Type B pancreatic cell (in vitro differentiated cells): ENCODE data around the gene PCDHB15. TPM values are rescaled to one million over a fixed set of nuclear protein-coding genes. Genes with fewer than 3 reads are reported as not detected.

Source experiments
- DNase-seq: peaks from one replicate; pipeline ENCODE4 v3.0.0; 2021; ENCODE audit warnings: mixed read lengths; ENCODE audit not compliant: unreplicated experiment; ENCODE audit errors: extremely low spot score
- H3K27ac Mint-ChIP-seq: 2 replicates; pipeline ENCODE4 v1.8.0; 2021; ENCODE audit warnings: mild to moderate bottlenecking, mixed read lengths
- H3K27me3 Mint-ChIP-seq: 2 replicates; pipeline ENCODE4 v1.8.0; 2021; ENCODE audit warnings: mixed read lengths
- H3K36me3 Mint-ChIP-seq: 2 replicates; pipeline ENCODE4 v1.8.0; 2021; ENCODE audit warnings: mixed read lengths
- H3K4me1 Mint-ChIP-seq: one replicate; pipeline ENCODE4 v1.8.0; 2021; ENCODE audit warnings: mixed read lengths; ENCODE audit not compliant: unreplicated experiment
- H3K4me3 Mint-ChIP-seq: 2 replicates; pipeline ENCODE4 v1.8.0; 2021; ENCODE audit warnings: mild to moderate bottlenecking, mixed read lengths
- H3K9me3 Mint-ChIP-seq: 2 replicates; pipeline ENCODE4 v1.8.0; 2021; ENCODE audit warnings: mixed read lengths
- CTCF ChIP-seq: fragments of 200-600 bp; sonication (generic); conservative IDR thresholded peaks from 2 replicates; pipeline ENCODE4 v1.5.0; 2021; ENCODE audit warnings: antibody characterized with exemption, mild to moderate bottlenecking
- total RNA-seq: library from RNA; stranded (reverse); gene quantifications from 2 replicates; pipeline ENCODE4 v1.2.1, GENCODE V29; 2021; ENCODE audit warnings: low replicate concordance

The PCDHB15 gene
- total RNA-seq, 1 donor from 2014 or later: 3.8 TPM

GRCh38 chr5:141258948-141259347 is 13.8 kb downstream of the PCDHB15 start:
- Mint-ChIP-seq H3K36me3 (peaks cover 13% of the 10 kb centered on the region), H3K27ac (no peak overlapping the region), H3K27me3 (no peaks in the 10 kb centered on the region)

GRCh38 chr5:141260458-141261237 is 15.5 kb downstream of the PCDHB15 start:
- H3K27me3 Mint-ChIP-seq: no peaks in the 10 kb centered on the region
- TF ChIP-seq CTCF: no peak
- no peak for DNase-seq
- H3K4me1 Mint-ChIP-seq: no peaks in the 10 kb centered on the region
- peaks cover 16% of the 10 kb centered on the region for H3K9me3 Mint-ChIP-seq
- H3K36me3 Mint-ChIP-seq: peaks cover 15% of the 10 kb centered on the region
- no peak overlapping the region for H3K27ac Mint-ChIP-seq
- no peak overlapping the region for H3K4me3 Mint-ChIP-seq

More at GRCh38 chr5:141258948-141259347, 13.8 kb downstream of the PCDHB15 start:
- no peak overlapping the region for H3K4me3 Mint-ChIP-seq
- no peak for DNase-seq
- no peaks in the 10 kb centered on the region for H3K4me1 Mint-ChIP-seq
- H3K9me3 Mint-ChIP-seq: peaks cover 21% of the 10 kb centered on the region
- TF ChIP-seq CTCF: no peak

- Mint-ChIP-seq H3K4me1 (no peaks in the 10 kb centered on the region), H3K36me3 (peaks cover 15% of the 10 kb centered on the region), H3K27me3 (no peaks in the 10 kb centered on the region), H3K27ac (no peak overlapping the region), H3K4me3 (no peak overlapping the region), H3K9me3 (peaks cover 16% of the 10 kb centered on the region)
- DNase-seq: no peak
- TF ChIP-seq CTCF: no peak
Observed at GRCh38 chr5:141261238-141261546, 16.0 kb downstream of the PCDHB15 start.

GRCh38 chr5:141269195-141269594 is 24.0 kb downstream of the PCDHB15 start:
- H3K9me3 Mint-ChIP-seq: peaks cover 20% of the 10 kb centered on the region
- H3K27me3 Mint-ChIP-seq: no peaks in the 10 kb centered on the region
- H3K4me1 Mint-ChIP-seq: no peaks in the 10 kb centered on the region
- DNase-seq: no peak
- TF ChIP-seq CTCF: no peak
- H3K27ac Mint-ChIP-seq: no peak overlapping the region
- H3K36me3 Mint-ChIP-seq: peaks cover 6% of the 10 kb centered on the region
- no peak overlapping the region for H3K4me3 Mint-ChIP-seq

- no peak for DNase-seq
- no peak overlapping the region for H3K27ac Mint-ChIP-seq
- H3K36me3 Mint-ChIP-seq: peaks cover 3% of the 10 kb centered on the region
- no peaks in the 10 kb centered on the region for H3K4me1 Mint-ChIP-seq
- H3K27me3 Mint-ChIP-seq: no peaks in the 10 kb centered on the region
- no peak overlapping the region for H3K4me3 Mint-ChIP-seq
- peak; percentile 19 for TF ChIP-seq CTCF
- H3K9me3 Mint-ChIP-seq: peaks cover 22% of the 10 kb centered on the region
Observed at GRCh38 chr5:141272906-141273305, 27.7 kb downstream of the PCDHB15 start.
